Hematopoietic multipotent progenitor cell (in vitro differentiated cells): ENCODE results near the gene ECEL1. TPM values are rescaled to one million over a fixed set of nuclear protein-coding genes. Genes with fewer than 3 reads are reported as not detected.
"Not testable (repeated sequence)": the region's sequence is repeated elsewhere in the genome, so short reads cannot be mapped to it uniquely, and the experiment has no call there.

Experiments used
- DNase-seq, 3 donors: peaks; one replicate each; pipeline ENCODE4 v3.0.0-alpha.2; 2011 to 2015; ENCODE audit warnings: low read depth in 2 of 3, low spot score in 2 of 3
- total RNA-seq: library from RNA; depleted of rRNA; stranded (reverse); fragments of >200 nt; gene quantifications from one replicate; pipeline ENCODE4 v1.2.3, GENCODE V29; 2012

Gene ECEL1
- 0.27 TPM for total RNA-seq

- DNase-seq, result peak in 1 of 3 donors; percentile 14
These were observed at the start of gene ECEL1 for GRCh38 chr2:232487385-232488096. TSS of gene ECEL1 (minus strand) at chr2:232487834. CDS start at chr2:232486653, 1,181 bp downstream.

- no peak for DNase-seq
These were observed 49.4 kb upstream of the ECEL1 start for GRCh38 chr2:232537079-232537478.

GRCh38 chr2:232535761-232536530 lies 48.3 kb upstream of the ECEL1 start:
- no peak for DNase-seq

GRCh38 chr2:232534940-232535651 lies 47.5 kb upstream of the ECEL1 start:
- DNase-seq, result no peak

GRCh38 chr2:232533944-232534710 lies 46.5 kb upstream of the ECEL1 start:
- DNase-seq, result no peak

- DNase-seq, result not testable (repeated sequence)
These were observed 45.2 kb upstream of the ECEL1 start for GRCh38 chr2:232532821-232533220.

GRCh38 chr2:232532419-232532818 lies 44.8 kb upstream of the ECEL1 start:
- DNase-seq, result no peak

- no peak for DNase-seq
These were observed 43.1 kb upstream of the ECEL1 start for GRCh38 chr2:232530626-232531260.

- no peak for DNase-seq
These were observed 42.3 kb upstream of the ECEL1 start for GRCh38 chr2:232529806-232530547.

GRCh38 chr2:232528746-232529460 lies 41.3 kb upstream of the ECEL1 start:
- no peak for DNase-seq

GRCh38 chr2:232527905-232528470 lies 40.4 kb upstream of the ECEL1 start:
- DNase-seq, result no peak

- DNase-seq, result no peak
These were observed 38.8 kb upstream of the ECEL1 start for GRCh38 chr2:232526372-232526941.

- no peak for DNase-seq
These were observed 38.2 kb upstream of the ECEL1 start, which contains the start of gene CHRND for GRCh38 chr2:232525791-232526371. TSS of gene CHRND (plus strand) at chr2:232526160. CDS start at chr2:232526216, 56 bp downstream.

GRCh38 chr2:232525199-232525598 lies 37.6 kb upstream of the ECEL1 start:
- no peak for DNase-seq

GRCh38 chr2:232524771-232525170 lies 37.1 kb upstream of the ECEL1 start:
- DNase-seq, result no peak

- DNase-seq, result peak in 2 of 3 donors; percentile 57 to 61
These were observed 36.3 kb upstream of the ECEL1 start for GRCh38 chr2:232523682-232524597.

GRCh38 chr2:232523402-232523681 lies 35.7 kb upstream of the ECEL1 start:
- no peak for DNase-seq
